Endothelial cell of umbilical vein (primary cell): ENCODE data around the gene EMC6.

Source experiments
- CTCF ChIP-seq, 2 donors: IDR thresholded peaks; 1 replicate in 1 of 2; 2 replicates in 1 of 2; pipeline ENCODE4 v1.5.1; 2011; ENCODE audit warnings: low read length in 2 of 2, mild to moderate bottlenecking in 2 of 2, moderate library complexity in 2 of 2, control low read depth in 1 of 2, inconsistent platforms in 1 of 2, low read depth in 1 of 2; ENCODE audit not compliant: insufficient read depth in 1 of 2; ENCODE audit errors: extremely low read depth in 1 of 2
- EZH2 ChIP-seq: IDR thresholded peaks from 2 replicates; pipeline ENCODE4 v1.6.1; 2012; ENCODE audit warnings: borderline replicate concordance, low read depth, mild to moderate bottlenecking, moderate library complexity, low read length, inconsistent platforms; ENCODE audit not compliant: severe bottlenecking
- JUN ChIP-seq: IDR thresholded peaks from 2 replicates; pipeline ENCODE4 v1.6.1; 2011; ENCODE audit warnings: borderline replicate concordance, low read depth; ENCODE audit not compliant: insufficient read length, insufficient read depth
- POLR2A ChIP-seq: IDR thresholded peaks from 2 replicates; pipeline ENCODE4 v1.6.1; 2012; ENCODE audit warnings: low read depth, mild to moderate bottlenecking, control low read depth, low read length
- POLR2AphosphoS5 ChIP-seq: IDR thresholded peaks from 2 replicates; pipeline ENCODE4 v1.6.1; 2012; ENCODE audit warnings: low read depth, mild to moderate bottlenecking, control low read depth, low read length, moderate library complexity; ENCODE audit not compliant: insufficient read depth

- no peak for TF ChIP-seq POLR2A
- TF ChIP-seq CTCF (IDR thresholded peaks at IDR 0.05; ENCODE audit: extremely low read depth in 1 of 2, insufficient read depth in 1 of 2, low read depth in 1 of 2, low read length in 2 of 2), result no peak
- no peak for TF ChIP-seq JUN
- no peak for TF ChIP-seq POLR2AphosphoS5
- TF ChIP-seq EZH2, result no peak
These were observed 20.2 kb downstream of the EMC6 start for GRCh38 chr17:3688852-3689261.
